ENCODE measurements around the gene RAB6B. TPM values are rescaled to one million over a fixed set of nuclear protein-coding genes. Genes with fewer than 3 reads are reported as not detected.
A peak's percentile ranks its signal among the peaks of the same experiment; 100 is the strongest.

Gene RAB6B
- total and polyA plus RNA-seq, 2 of the 8 experiments (the other 6 are each of a cell fraction or from before 2014, with no cell fraction given): 7.9 to 15.6 TPM

GRCh38 chr3:133832802-133833144 lies 62.9 kb downstream of the RAB6B start:
- FAIRE-seq (no peak), DNase-seq (ENCODE audit: low read depth in 1 of 2, low spot score in 2 of 2) (peak in 1 of 2 experiments; percentile 47)
- H3K56ac ChIP-seq (replicated peaks; ENCODE audit: insufficient read length, low read depth, low read length): no peak overlapping the region
- peaks cover 4% of the 10 kb centered on the region; the same call in 1 of the 2 replicates for H3K23me2 ChIP-seq (ENCODE audit: low read depth, low read length)
- no peak overlapping the region for H3K4ac ChIP-seq (replicated peaks; ENCODE audit: insufficient read length, low read depth, low read length)
- no peaks in the 10 kb centered on the region for H3K79me1 ChIP-seq (ENCODE audit: low read depth, low read length)
- no peak overlapping the region for H3K4me3 ChIP-seq (ENCODE audit: extremely low read depth in 1 of 4, insufficient read depth in 2 of 4, low read depth in 3 of 4, low read length in 4 of 4)
- 95% methylated on average over 10 of the region's 10 CpGs; no CpG with 5 or more reads in 1 of the 2 experiments for WGBS, 2 experiments (ENCODE audit: extremely low coverage in 1 of 2, insufficient coverage in 1 of 2, insufficient read length in 1 of 2, insufficient replicate concordance in 2 of 2, low coverage in 1 of 2, low lambda C conversion rate in 2 of 2, missing lambda C conversion rate in 1 of 2)
- no peak for TF ChIP-seq SP4 (IDR thresholded peaks at IDR 0.05; ENCODE audit: low read length)
- TF ChIP-seq CTCF (IDR thresholded peaks at IDR 0.05; ENCODE audit: control extremely low read depth in 1 of 3, insufficient read depth in 1 of 3, low read depth in 1 of 3, low read length in 3 of 3): no peak
- TF ChIP-seq CTBP2 (IDR thresholded peaks at IDR 0.05; ENCODE audit: borderline replicate concordance, insufficient read depth, insufficient read length, low read length): no peak
- no peak for TF ChIP-seq CHD1 (IDR thresholded peaks at IDR 0.05; ENCODE audit: low read depth, low read length)
- no peak for TF ChIP-seq JUN (IDR thresholded peaks at IDR 0.05; ENCODE audit: low read depth, low read length)
- peaks cover 0 to 1% of the 10 kb centered on the region in 2 experiments for H4K20me1 ChIP-seq (replicated peaks in 1 of 2; ENCODE audit: control insufficient read depth in 1 of 2, insufficient read depth in 2 of 2, low read length in 2 of 2)
- no peaks in the 10 kb centered on the region for H3K9me3 ChIP-seq (ENCODE audit: insufficient read depth in 2 of 2, low read depth in 1 of 2, low read length in 1 of 2)
- no peak overlapping the region for H3K9ac ChIP-seq (replicated peaks in 1 of 4; ENCODE audit: extremely low read depth in 1 of 4, low read depth in 3 of 4, low read length in 3 of 4)
- H2BK15ac ChIP-seq (ENCODE audit: low read length): no peak overlapping the region
- no peak overlapping the region for H4K5ac ChIP-seq (ENCODE audit: insufficient read length, low read depth, low read length)
- H2AFZ ChIP-seq (ENCODE audit: low read length): no peak overlapping the region
- no peak overlapping the region for H2BK5ac ChIP-seq (ENCODE audit: low read depth, low read length)
- peak overlapping the region; percentile 29; the same call in 1 of the 2 replicates for H4K8ac ChIP-seq (ENCODE audit: extremely low read depth, insufficient read depth, low read length)
- no peak overlapping the region for H3K27ac ChIP-seq (ENCODE audit: low read depth, low read length)
- H3K36me3 ChIP-seq (ENCODE audit: control insufficient read depth in 2 of 4, insufficient read depth in 4 of 4, low read length in 3 of 4): no peaks in the 10 kb centered on the region; a peak in 3 of 8 replicates
- no peaks in the 10 kb centered on the region for H3K27me3 ChIP-seq (replicated peaks in 1 of 4; ENCODE audit: control insufficient read depth in 3 of 4, extremely low read depth in 1 of 4, insufficient read depth in 3 of 4, low read length in 3 of 4)
- H2BK12ac ChIP-seq (ENCODE audit: low read depth, low read length): no peak overlapping the region
- no peaks in the 10 kb centered on the region for H3K4me1 ChIP-seq (replicated peaks in 1 of 4; ENCODE audit: control insufficient read depth in 3 of 4, insufficient read depth in 4 of 4, low read length in 3 of 4)
- no peak overlapping the region for H2BK20ac ChIP-seq (ENCODE audit: low read length)
- POLR2A ChIA-PET (ENCODE audit: partially characterized antibody): interaction anchor here (1.1 to 1.9 kb wide), 3 partner anchors 9 to 12 kb away, joined by 4 to 7 read pairs (median 4); no protein-coding TSS in a partner anchor
- no peak overlapping the region for H3K4me2 ChIP-seq (ENCODE audit: insufficient read depth in 1 of 2, low read depth in 2 of 2, low read length in 2 of 2)
- CTCF ChIA-PET (ENCODE audit: partially characterized antibody): interaction anchor here (0.6 to 7.9 kb wide), 22 partner anchors 9 to 282 kb away, joined by 3 to 75 read pairs (median 5); no protein-coding TSS in a partner anchor
- no peak overlapping the region for H2AK5ac ChIP-seq (ENCODE audit: low read depth, low read length)
- no peak overlapping the region for H3K14ac ChIP-seq (ENCODE audit: insufficient read length)
- no peaks in the 10 kb centered on the region for H3K79me2 ChIP-seq (ENCODE audit: control insufficient read depth in 1 of 2, insufficient read depth in 2 of 2, low read length in 2 of 2)
- H4K91ac ChIP-seq (replicated peaks; ENCODE audit: insufficient read length, low read length): no peak overlapping the region
- no peak overlapping the region for H2BK120ac ChIP-seq (replicated peaks; ENCODE audit: low read depth, low read length)
- no peak overlapping the region for H3K23ac ChIP-seq (ENCODE audit: insufficient read length)
- H3K18ac ChIP-seq (ENCODE audit: extremely low read depth, low read length): no peak overlapping the region

Measured in H1 (cell line).